ENCODE measurements around the gene CCDC88C.

DNA sequence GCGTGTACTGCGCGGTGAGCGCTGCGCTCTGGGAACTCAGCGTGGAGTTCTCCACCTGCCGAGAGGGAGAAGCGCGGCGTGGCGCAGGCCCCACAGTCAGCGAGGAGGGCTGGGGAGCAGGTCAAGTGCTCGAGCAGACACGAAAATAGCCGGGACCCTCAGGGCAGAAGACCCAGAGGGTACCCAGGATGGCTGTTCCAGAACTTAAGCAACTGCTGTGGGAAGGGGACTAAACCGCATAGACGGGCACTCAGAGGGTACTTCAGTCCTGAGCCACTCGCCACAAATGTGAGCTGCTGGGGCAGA, 113.7 kb downstream of the CCDC88C start:
- TF ChIP-seq, protein P1, sequence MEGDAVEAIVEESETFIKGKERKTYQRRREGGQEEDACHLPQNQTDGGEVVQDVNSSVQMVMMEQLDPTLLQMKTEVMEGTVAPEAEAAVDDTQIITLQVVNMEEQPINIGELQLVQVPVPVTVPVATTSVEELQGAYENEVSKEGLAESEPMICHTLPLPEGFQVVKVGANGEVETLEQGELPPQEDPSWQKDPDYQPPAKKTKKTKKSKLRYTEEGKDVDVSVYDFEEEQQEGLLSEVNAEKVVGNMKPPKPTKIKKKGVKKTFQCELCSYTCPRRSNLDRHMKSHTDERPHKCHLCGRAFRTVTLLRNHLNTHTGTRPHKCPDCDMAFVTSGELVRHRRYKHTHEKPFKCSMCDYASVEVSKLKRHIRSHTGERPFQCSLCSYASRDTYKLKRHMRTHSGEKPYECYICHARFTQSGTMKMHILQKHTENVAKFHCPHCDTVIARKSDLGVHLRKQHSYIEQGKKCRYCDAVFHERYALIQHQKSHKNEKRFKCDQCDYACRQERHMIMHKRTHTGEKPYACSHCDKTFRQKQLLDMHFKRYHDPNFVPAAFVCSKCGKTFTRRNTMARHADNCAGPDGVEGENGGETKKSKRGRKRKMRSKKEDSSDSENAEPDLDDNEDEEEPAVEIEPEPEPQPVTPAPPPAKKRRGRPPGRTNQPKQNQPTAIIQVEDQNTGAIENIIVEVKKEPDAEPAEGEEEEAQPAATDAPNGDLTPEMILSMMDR (conservative IDR thresholded peaks at IDR 0.05; ENCODE audit: low read depth in 2 of 2) = no peak
- TF ChIP-seq EZH2phosphoT487 (IDR thresholded peaks at IDR 0.05; ENCODE audit: unreplicated experiment) = no peak
